Vagina (tissue), 2 donors: ENCODE results near the gene EHD2.

ENCODE experiments used
- POLR2A ChIP-seq, 2 donors: fragments of 450-650 bp; IDR thresholded peaks; one replicate each; pipeline ENCODE4 v1.6.1; 2017; ENCODE audit warnings: antibody characterized with exemption in 2 of 2, mild to moderate bottlenecking in 2 of 2, moderate library complexity in 2 of 2
- TF ChIP-seq, protein P1 (sequence below), 3 experiments: fragments of 450-650 bp in 2 of 3; fragments of 200-600 bp in 1 of 3; sonication (generic) in 1 of 3; IDR thresholded peaks; one replicate each; pipeline ENCODE4 v1.5.1; 2017 to 2019; ENCODE audit warnings: antibody characterized with exemption in 3 of 3, mild to moderate bottlenecking in 2 of 3, moderate library complexity in 2 of 3

- no peak for TF ChIP-seq POLR2A (IDR thresholded peaks at IDR 0.05)
- TF ChIP-seq, protein P1, sequence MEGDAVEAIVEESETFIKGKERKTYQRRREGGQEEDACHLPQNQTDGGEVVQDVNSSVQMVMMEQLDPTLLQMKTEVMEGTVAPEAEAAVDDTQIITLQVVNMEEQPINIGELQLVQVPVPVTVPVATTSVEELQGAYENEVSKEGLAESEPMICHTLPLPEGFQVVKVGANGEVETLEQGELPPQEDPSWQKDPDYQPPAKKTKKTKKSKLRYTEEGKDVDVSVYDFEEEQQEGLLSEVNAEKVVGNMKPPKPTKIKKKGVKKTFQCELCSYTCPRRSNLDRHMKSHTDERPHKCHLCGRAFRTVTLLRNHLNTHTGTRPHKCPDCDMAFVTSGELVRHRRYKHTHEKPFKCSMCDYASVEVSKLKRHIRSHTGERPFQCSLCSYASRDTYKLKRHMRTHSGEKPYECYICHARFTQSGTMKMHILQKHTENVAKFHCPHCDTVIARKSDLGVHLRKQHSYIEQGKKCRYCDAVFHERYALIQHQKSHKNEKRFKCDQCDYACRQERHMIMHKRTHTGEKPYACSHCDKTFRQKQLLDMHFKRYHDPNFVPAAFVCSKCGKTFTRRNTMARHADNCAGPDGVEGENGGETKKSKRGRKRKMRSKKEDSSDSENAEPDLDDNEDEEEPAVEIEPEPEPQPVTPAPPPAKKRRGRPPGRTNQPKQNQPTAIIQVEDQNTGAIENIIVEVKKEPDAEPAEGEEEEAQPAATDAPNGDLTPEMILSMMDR (IDR thresholded peaks at IDR 0.05): no peak
Measured at GRCh38 chr19:47704024-47704423, 9.2 kb upstream of the EHD2 start.
